Stimulated activated CD4-positive, alpha-beta T cell treated with anti-CD3 and anti-CD28 coated beads, Interleukin-4, amount 100 ng/mL, for 48 hours (primary cell): ENCODE data around the gene SLC25A20.
"Not testable (repeated sequence)": the region's sequence is repeated elsewhere in the genome, so short reads cannot be mapped to it uniquely, and the experiment has no call there.

Experiments
- DNase-seq, 2 donors: peaks; one replicate each; pipeline ENCODE4 v3.0.0-alpha.2; 2020; ENCODE audit warnings: low read depth in 2 of 2

Gene SLC25A20, protein sequence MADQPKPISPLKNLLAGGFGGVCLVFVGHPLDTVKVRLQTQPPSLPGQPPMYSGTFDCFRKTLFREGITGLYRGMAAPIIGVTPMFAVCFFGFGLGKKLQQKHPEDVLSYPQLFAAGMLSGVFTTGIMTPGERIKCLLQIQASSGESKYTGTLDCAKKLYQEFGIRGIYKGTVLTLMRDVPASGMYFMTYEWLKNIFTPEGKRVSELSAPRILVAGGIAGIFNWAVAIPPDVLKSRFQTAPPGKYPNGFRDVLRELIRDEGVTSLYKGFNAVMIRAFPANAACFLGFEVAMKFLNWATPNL

DNA sequence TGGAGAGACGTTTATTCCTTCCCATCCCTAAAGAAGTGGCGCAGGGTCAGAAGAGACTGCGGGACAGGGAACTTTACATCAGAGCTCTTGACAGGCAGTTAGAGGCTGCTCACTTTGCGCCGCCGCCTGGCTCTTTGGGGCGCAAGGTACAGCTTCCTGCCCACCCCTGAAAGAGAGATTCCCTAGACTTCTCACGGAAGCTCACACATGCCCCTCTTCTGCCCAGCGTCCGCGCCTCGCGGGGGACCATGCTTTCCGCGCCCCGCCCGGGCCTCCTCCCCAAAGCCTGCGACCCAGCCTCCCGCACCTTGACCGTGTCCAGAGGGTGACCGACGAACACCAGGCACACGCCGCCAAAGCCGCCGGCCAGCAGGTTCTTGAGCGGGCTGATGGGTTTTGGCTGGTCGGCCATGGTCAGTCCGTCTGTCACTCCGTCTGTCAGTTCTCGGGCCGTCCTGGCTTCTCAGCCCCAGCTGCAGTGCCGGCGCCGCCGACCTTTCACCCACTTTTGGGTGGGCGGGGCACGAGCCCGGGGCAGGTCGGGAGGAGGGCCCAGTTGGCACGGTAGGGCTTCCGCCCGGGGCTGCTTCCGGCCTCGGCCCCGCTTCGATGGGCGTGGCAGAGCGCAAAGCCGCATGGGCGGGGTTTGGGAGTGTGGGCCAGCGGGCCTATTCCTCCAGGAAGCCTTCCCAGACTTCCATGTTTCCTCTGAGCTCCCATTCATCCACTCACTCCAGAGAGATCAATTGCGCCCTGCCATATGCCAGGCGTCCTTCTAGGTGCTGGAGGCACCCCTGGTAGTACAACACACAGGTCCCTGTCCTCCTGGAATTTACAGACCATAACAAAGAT, at the start of gene SLC25A20:
Gene SLC25A20 (minus strand): TSS at position 500 of the 852 bp plus-strand sequence. CDS start 88 bp downstream, at position 412.
- peak; percentile 89 to 92 for DNase-seq

DNA sequence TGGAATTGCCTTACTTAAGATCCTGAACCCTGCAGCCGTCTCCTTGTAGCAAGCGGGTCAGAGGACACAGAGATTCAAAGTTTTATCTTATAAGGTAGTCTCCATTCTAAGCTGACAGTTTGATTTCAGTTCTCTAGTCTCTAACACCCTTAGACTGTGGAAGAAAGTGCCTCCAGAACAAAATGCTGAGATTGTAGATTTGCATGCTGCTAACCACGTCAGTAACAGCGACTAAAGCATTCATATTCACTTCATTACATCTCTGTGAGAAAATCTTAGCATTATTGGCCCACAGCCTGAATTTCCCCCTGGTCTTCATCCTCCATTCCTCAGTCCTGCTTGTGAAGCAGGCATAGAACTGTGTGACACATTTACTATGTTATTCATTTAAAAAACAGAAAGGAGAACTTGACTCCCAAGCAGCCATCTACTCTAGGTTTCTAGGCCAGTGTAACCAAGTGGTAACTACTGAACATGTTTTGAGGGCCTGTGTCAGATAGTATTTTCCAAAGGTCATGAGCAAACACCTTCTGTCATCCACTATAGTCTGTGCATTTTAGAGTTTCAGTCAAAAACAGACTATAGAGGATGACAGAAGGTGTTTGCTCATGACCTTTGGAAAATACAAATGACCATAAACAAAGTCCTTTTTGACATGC, 47.3 kb upstream of the SLC25A20 start:
- no peak for DNase-seq

DNA sequence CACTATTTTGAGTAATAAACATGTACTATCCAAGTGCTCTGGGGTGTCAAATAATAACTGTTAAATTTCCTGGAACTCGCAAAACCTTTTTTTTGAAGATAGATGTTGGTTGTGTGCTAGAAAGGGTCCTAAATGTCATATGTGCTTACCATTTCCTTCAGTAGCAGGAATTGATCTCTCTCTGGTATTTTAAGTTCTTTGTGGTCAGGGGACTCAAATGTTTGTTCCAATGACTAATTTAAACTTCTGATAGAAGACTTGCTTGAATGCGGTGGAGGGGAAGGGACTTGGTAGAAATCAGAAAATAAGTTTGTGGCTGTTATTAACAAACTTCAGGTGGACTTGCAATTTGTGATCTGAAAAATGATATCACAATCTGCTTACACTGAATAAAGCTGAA, 46.8 kb upstream of the SLC25A20 start:
- DNase-seq: no peak

DNA sequence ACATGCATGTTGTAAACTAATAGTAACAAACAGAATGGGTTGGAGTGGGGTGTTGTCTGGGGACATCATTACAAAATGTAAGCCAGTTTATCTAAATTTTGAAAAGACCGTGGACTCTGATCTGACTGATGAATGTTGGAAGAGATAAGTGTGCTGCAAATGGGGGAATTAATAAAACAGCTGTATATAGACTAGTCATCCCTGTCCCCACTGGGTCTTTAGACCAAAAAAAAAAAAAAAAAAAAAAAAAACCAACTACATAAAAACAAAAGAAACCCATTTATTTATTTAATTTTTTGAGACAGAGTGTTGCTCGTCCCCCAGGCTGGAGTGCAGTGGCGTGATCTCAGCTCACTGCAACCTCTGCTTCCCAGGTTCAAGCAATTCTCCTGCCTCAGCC, 40.0 kb upstream of the SLC25A20 start:
- no peak for DNase-seq

DNA sequence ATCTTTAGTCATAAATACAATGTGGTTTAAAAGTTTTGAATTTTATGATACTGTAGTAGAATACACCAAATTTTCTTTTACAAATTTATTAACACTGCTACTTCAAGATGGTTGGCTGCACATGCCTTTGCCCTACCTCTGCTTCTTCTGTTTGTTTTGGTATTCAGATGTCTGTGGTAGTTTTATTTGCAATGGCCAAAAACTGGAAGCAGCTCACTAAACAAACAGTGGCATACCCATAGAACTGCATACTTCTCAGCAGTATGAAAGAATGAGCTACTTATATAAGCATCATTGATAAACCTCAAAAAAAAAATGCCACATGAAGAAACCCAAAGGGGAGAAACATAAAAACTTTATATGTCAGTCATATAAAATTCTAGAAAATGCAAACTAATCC, 39.5 kb upstream of the SLC25A20 start:
- no peak for DNase-seq

DNA sequence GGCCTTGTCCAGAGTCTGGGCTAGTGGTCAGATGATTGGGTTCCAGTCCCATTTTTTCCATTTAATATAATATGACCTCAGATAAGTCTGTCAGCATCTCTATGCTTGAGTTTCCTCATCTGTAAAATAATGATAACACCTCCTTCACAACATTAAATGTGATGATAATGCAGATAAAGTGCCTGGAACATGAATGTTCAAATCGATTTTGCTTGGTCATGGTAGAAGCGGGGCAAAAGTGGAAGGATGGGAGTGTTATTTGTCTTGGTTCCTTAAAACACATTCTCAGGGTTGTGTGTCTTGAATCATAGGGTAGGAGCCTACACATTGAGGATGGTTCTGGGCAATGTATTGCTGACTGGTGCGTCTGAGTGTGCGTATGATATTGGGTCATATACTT, 36.8 kb upstream of the SLC25A20 start:
- no peak for DNase-seq

DNA sequence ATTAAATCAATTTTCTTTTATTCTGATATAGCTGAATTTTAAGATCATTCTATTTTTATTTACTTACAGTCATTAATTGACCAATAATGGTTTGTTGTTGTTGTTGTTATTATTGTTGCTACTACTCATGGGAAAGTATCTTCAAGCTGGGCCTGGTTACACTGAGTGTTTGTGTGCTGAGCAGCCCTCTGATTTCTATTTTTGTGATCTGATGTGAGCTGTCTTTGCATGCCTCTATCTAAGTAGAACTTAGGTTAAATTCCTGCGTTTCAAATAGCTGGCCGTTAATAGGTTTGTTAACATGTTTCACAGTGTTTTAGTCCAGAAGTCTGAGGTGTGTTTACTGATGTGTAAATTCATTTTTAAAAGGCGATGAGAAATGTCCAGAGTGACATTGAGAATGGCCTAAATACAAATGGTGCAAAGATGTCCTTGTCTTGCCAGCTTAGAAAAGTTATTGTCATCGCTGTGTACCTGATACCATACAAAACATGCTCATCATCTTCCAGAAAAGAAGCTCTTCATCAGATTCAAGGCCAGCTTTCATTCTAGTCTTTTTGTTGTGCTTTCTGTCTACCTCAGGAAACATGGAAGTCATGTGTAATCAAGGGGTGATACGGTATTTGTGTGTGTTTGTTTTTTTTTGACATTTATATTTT, 35.8 kb upstream of the SLC25A20 start:
- DNase-seq: no peak

DNA sequence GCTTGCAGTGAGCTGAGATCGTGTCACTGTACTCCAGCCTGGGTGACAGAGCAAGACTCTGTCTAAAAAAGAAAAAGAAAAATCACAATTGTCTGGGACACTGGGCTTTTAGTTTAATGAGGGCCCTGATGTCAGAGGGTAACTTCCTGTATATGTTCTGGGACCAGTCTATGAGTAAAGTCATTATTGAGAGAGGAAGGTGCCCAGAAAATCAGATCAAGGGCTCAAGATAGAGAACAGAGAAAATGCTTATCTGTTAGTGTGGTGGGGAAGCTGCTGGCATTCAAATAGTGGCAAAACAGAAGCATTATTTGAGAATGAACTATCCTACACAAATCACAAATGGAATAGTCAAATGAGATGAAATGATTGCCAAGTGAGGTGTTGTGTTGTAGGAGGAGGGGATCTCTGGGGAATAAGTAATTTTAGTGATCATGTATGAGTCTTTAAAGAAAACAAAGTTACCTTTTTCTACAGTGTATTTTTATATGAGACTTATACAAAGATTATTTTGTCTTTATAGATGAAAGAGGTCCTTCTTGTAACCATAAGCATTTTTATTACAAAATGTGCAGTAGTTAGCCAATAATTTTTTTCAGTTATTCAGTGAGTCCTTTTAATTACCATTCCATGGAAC, 33.4 kb upstream of the SLC25A20 start:
- DNase-seq: no peak

DNA sequence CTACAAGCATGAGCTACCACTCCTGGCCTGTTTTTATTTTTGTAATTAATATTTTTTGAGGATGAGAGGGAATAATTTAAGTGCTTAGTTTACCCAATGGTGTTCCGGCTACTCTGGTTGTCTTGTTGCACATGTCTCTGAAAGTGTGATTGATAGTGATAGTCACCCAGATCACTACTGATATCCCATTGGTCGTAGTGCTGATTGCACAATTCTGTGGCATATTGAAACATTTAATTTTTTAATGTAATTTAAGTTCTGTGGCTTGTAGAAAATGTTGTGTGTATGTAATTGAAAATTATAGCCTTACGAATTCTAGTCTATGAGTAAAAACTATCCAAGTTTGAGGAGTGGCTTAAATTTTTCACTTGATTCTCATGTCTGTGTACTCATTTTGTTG, 31.9 kb upstream of the SLC25A20 start:
- no peak for DNase-seq

DNA sequence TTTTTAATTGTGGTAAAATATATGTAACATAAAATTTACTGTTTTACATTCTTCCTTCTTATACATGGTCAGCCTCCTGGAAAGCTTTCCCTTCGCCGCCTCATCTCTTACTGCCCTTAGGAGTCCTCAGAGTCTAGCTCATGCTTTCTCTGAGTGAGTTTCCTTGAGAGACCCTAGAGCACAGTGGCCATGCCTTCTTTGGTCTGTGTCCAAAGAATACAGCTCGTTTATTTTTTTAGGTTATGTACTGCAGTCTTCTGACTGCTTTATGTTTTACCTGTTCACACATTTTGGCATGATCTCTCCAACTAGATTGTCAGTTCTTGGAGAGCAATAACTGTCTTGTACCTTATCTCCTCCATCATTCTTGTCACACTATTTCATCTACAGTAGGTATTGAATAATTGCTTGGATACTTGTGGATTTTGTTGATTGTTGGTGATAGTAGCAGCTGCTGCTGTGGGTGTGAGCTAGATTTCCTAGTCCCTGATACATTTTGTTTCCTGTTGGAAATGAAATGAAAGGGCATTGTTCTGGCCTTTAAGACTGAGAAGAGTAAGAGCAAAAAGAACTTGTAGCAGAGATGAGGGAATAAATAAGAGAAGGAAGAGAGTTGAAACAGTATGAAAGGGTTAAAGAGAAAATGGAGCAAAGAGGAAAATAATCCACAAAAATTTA, 30.8 kb upstream of the SLC25A20 start:
- DNase-seq: no peak

DNA sequence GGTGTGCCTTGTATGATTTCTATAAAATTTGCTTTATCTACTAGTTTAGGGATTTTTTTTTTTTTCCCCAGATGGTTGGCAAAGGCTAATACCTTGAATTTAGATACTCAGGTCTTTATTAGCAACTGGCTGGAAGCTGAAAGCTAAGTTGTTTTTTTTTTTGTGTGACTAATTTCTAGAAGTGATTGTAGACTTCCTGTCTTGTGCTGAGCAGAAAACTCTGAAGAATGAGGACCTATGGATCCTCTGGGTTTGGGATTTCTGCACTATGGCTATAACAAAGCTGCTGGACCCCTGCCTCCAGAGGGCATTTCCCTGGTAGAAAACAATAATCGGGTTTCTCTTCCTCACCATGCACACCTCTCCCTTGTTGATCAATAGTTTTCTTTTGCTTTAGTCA, 30.0 kb upstream of the SLC25A20 start:
- no peak for DNase-seq

DNA sequence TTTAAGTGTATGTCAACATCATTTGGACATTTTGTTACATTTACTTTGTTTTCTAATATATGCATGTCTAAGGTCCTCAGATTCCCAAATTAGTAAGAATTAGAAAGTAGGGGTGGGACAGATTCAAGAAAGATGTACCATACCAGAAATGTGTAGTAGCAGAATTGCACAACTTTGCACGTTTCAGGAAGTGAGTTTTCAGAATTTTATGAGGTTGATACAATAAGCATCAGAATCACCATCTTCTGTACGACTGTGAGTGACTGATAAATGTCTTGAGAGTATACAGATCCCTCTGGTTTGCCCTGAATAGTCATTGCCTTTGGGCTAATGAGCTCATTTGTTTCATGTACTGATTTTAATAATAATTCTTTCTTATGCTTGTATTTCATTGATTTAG, 29.2 kb upstream of the SLC25A20 start:
- DNase-seq: no peak

DNA sequence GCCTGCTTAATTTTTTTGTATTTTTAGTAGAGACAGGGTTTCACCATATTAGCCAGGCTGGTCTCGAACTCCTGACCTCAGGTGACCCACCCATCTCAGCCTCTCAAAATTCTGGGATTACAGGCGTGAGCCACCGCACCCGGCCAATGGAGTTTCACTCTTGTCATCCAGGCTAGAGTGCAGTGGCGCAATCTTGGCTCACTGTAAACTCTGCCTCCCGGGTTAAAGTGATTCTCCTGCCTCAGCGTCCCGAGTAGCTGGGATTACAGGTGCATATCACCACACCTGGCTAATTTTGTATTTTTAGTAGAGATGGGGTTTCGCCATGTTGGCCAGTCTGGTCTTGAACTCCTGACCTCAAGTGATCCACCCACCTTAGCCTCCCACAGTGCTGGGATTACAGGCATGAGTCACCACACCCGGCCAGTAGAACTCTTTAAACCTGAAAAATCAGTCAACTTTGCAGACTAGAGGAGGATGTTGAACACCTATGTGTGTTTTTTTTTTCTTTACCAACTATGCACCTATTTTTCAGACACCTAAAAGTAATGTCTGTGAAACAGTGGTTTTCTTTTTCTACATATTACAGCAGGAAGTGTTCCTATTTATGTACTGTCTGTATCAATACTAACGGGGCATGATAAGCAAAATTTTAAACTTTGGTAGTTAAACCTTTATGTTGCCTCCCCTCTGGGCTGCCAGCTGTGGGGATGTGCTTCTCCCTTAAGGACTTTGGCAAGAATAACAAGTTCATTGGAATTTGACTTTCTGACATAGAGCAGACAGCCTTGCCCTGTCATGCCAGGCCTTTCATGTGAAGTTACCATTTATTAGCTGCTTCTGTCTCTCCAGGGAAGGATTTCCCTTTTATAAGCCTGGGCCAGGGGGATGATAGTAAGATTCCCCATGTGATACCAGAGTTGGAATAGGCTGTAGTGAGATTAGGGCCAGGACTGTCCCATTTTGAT, 28.0 kb upstream of the SLC25A20 start:
- DNase-seq: no peak

DNA sequence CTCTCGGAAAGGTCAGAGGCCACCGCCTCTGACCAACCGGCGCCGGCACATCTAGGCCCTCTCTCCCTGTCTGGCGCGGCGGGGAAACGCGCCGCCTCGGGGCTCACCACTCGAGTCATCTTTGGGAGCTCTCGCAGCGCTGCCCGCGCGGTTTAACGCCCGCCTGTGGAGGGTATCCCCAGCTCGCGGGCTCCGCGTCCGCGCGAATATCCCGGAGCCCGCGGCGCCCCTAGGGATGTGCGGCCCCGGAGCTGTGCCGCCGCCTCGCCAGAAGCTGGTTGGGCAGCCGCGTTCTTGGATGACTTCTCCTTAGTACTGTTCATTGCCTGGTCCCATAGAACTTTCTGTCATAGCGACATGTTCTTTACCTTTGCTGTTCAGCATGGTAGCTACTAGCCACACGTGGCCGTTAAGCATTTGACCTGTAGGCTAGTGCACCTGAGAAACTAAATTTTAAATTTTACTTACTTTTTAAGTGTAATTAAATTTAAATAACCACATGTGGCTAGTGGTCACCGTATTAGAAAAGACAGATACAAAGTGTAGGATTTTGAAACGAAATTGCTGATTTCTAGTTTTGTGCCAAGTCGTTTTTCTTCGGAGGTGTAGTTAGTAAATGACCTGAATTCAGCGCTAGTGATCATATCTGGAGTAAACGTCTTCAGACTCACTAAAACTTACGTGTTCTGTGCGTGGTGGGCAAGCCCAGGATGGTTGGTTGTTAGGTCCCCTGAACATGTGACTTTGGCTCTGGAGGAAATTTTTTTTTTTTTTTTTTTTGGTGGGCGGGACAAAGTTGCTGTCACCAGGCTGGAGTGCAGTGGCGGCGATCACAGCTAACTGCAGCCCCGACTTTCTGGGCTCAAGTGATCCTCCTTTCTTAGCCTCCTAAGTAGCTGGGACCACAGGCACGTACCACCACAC, 20.8 kb upstream of the SLC25A20 start:
- peak; percentile 45 to 57 for DNase-seq

DNA sequence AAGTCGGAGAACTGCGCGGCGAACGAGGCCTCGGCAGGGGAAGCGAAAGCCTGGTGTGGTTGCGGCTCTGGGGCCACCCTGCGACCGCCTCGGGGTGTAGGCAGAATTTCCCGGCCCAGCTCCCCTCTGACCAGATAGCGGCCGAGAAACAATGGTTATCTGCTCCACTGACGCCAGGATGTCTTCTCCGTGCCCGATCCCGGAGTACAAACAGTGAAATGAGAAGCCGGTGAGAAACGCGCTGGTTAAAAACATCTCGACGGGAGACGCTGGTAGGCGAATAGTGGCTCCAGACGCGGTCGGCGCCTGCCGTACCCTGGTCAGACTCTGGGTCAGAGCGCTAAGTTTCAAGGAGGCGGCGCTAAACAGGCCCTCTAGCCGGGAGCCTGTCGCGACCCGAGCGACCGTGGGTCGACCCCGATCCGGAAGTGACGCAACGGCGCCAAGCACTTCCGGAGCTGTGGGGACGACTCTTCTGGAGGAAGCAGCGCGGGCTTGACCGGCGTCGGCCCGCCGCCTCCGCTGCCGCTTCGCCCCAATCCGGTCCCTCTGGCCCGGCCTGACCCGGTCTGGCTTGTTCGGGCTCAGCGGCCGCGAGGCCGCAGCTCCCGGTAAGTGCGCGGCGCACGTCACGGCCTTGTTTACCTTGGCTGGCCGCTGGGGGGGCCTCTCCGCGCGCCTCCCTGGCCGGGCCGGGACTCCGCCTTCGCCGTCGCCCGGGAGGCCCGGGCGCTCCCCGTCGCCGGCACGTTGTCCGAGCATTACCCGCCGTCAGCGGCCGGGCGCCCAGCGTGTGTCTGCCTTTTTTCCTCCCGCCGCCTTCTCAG, 19.9 kb upstream of the SLC25A20 start, which contains the start of gene ARIH2:
Gene ARIH2 (plus strand): TSS at position 455 of the 827 bp plus-strand sequence. CDS start 8,717 bp downstream, outside the sequence.
- peak; percentile 77 to 87 for DNase-seq

DNA sequence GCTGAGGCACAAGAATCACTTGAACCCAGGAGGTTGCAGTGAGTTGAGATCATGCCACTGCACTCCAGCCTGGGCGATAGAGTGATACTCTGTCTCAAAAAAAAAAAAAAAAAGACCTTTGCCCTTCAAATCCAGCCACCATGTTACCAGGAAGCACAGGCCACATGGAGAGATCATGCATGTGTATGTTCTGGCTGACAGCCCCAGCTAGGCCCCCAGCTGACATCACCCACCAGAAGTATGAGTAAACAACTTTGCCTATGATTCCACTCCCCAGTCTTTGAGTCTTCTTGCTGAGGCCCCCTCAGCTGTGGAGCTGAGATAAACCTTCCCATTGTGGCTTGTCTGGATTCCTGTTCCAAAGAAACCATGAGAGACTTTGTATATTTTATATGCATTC, 16.6 kb upstream of the SLC25A20 start:
- no peak for DNase-seq

DNA sequence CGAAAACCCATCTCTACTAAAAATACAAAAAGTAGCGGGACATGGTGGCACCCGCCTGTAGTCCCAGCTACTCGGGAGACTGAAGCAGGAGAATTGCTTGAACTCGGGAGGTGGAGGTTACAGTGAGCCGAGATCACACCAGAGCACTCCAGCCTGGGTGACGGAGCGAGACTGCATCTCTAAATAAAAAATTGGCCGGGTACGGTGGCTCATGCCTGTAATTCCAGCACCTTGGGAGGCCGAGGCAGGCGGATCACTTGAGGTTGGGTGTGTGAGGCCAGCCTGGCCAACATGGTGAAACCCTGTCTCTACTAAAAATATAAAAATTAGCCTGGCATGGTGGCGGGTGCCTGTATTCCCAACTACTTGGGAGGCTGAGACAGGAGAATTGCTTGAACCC, 8.3 kb upstream of the SLC25A20 start:
- not testable (repeated sequence) for DNase-seq

DNA sequence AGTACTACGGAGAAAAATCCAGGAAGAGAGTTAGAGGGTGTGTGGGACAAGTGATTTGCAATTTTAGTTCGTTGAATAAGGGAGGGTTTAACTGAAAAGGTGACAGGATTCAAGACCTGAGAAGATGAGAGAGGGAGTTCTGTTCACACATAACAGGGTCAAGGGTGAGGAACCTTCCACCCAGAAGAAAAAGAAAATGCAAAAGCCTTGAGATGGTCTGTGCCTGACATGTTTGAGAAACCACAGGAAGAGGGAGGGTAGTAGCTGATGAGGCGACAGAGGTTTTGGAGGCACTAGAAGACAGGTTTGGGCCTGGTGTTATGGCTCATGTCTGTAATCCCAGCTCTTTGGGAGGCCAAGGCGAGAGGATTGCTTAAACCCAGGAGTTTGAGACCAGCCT, 591 bp upstream of the SLC25A20 start:
- DNase-seq: no peak
